HCT116 (cell line): ENCODE measurements around the gene PIP4K2A. TPM values are rescaled to one million over a fixed set of nuclear protein-coding genes. Genes with fewer than 3 reads are reported as not detected.

ENCODE experiments used
- ATAC-seq: fragments of 200-7000 bp; cut with Tn5 transposase; 2 replicates; pipeline ENCODE4 v1.9.1; 2020; ENCODE audit warnings: mild to moderate bottlenecking, moderate library complexity
- BruUV-seq: library from RNA; stranded (reverse); fragments of 400-500 nt; replicated peaks from 2 replicates; lab custom pipeline; 2021; lab: Mats Ljungman, UMichigan
- CTCF ChIA-PET: fragments of 300-600 bp; sonication (Branson Sonifier 250); formaldehyde crosslinking; loops from one replicate; lab custom pipeline; 2021; ENCODE audit warnings: antibody characterized with exemption; lab: Charles Lee
- POLR2A ChIA-PET: fragments of 300-600, 350-600 bp; sonication (Branson Sonifier 250); formaldehyde crosslinking; loops from one replicate; lab custom pipeline; 2021; ENCODE audit warnings: antibody characterized with exemption; lab: Charles Lee
- RAD21 ChIA-PET, 2 experiments: fragments of 300-600 bp; sonication (Branson Sonifier 250); formaldehyde crosslinking; loops; one replicate each; lab custom pipeline; 2023; ENCODE audit warnings: low total read pairs in 2 of 2; ENCODE audit not compliant: uncharacterized antibody in 2 of 2, unreplicated experiment in 2 of 2, low non-redundant PET in 1 of 2; lab: Charles Lee
- DNase-seq: peaks from one replicate; pipeline ENCODE4 v3.0.0-alpha.2; 2010; ENCODE audit warnings: low read depth, low spot score
- H2AFZ ChIP-seq: fragments of 200-600 bp; shearing (Covaris generic), sonication (generic); 2 replicates; pipeline ENCODE4 v1.6.1; 2017; ENCODE audit warnings: low read depth, mixed run types, mixed read lengths, antibody characterized with exemption, low read length; ENCODE audit not compliant: poor library complexity, severe bottlenecking
- H3K27ac ChIP-seq: 2 replicates; pipeline ENCODE4 v1.5.1; 2012; ENCODE audit warnings: low read depth, low read length
- H3K27me3 ChIP-seq: fragments of 200-600 bp; sonication (generic); 2 replicates; pipeline ENCODE4 v1.6.1; 2016; ENCODE audit warnings: mixed run types, low read length, mixed read lengths; ENCODE audit not compliant: insufficient read depth
- H3K36me3 ChIP-seq, 2 experiments: fragments of 200-500 bp in 1 of 2; fragments of 200-600 bp in 1 of 2; sonication (Bioruptor generic) in 1 of 2; sonication (generic) in 1 of 2; 2 replicates each; pipeline versions ENCODE4 v1.5.1 to v1.6.1; 2014 to 2016; ENCODE audit warnings: low read length in 2 of 2, inconsistent platforms in 1 of 2, mixed read lengths in 1 of 2, mixed run types in 1 of 2; ENCODE audit not compliant: insufficient read depth in 2 of 2, control insufficient read depth in 1 of 2
- H3K4me1 ChIP-seq, 2 experiments: fragments of 200-600 bp in 1 of 2; sonication (generic) in 1 of 2; 2 replicates each; pipeline versions ENCODE4 v1.5.1 to v1.6.1; 2012 to 2017; ENCODE audit warnings: low read length in 2 of 2, inconsistent platforms in 1 of 2, mild to moderate bottlenecking in 1 of 2, mixed read lengths in 1 of 2, mixed run types in 1 of 2, moderate library complexity in 1 of 2; ENCODE audit not compliant: insufficient read depth in 2 of 2, control insufficient read depth in 1 of 2
- H3K4me2 ChIP-seq: fragments of 200-600 bp; sonication (generic); 2 replicates; pipeline ENCODE4 v1.6.1; 2017; ENCODE audit warnings: mixed run types, low read length, mixed read lengths
- H3K4me3 ChIP-seq, 2 experiments: fragments of 200-600 bp in 1 of 2; sonication (generic) in 1 of 2; replicated peaks in 1 of 2; 2 replicates each; pipeline ENCODE4 v1.5.1; 2011 to 2016; ENCODE audit warnings: low read length in 2 of 2, control low read depth in 1 of 2, low read depth in 1 of 2, mild to moderate bottlenecking in 1 of 2, mixed read lengths in 1 of 2, mixed run types in 1 of 2
- H3K79me2 ChIP-seq: fragments of 200-600 bp; sonication (generic); 2 replicates; pipeline ENCODE4 v1.6.1; 2017; ENCODE audit warnings: mild to moderate bottlenecking, mixed run types, low read length, moderate library complexity, mixed read lengths; ENCODE audit not compliant: insufficient read depth
- H3K9ac ChIP-seq: fragments of 200-600 bp; sonication (generic); 2 replicates; pipeline ENCODE4 v1.6.1; 2016; ENCODE audit warnings: low read length, mixed read lengths
- H3K9me2 ChIP-seq: fragments of 200-600 bp; sonication (generic), shearing (Covaris generic); 2 replicates; pipeline ENCODE4 v1.6.1; 2017; ENCODE audit warnings: mixed run types, mild to moderate bottlenecking, moderate library complexity; ENCODE audit not compliant: insufficient read depth
- H3K9me3 ChIP-seq, 2 experiments: fragments of 200-500 bp in 1 of 2; fragments of 200-600 bp in 1 of 2; sonication (Bioruptor generic) in 1 of 2; sonication (generic) in 1 of 2; 2 replicates each; pipeline ENCODE4 v1.6.1; 2014 to 2017; ENCODE audit warnings: low read length in 2 of 2, mixed read lengths in 2 of 2, inconsistent platforms in 1 of 2, low read depth in 1 of 2, mild to moderate bottlenecking in 1 of 2, mixed run types in 1 of 2, moderate library complexity in 1 of 2; ENCODE audit not compliant: control insufficient read depth in 1 of 2, insufficient read depth in 1 of 2
- H4K20me1 ChIP-seq: fragments of 200-600 bp; sonication (generic), shearing (Covaris generic); 2 replicates; pipeline ENCODE4 v1.6.1; 2017; ENCODE audit warnings: mixed run types, mild to moderate bottlenecking, moderate library complexity; ENCODE audit not compliant: insufficient read depth
- EZH2 ChIP-seq: fragments of 200-600 bp; sonication (generic); IDR thresholded peaks from 2 replicates; pipeline ENCODE4 v1.6.1; 2017; ENCODE audit warnings: antibody characterized with exemption, mixed run types
- FOSL1 ChIP-seq: IDR thresholded peaks from 2 replicates; pipeline ENCODE4 v1.6.1; 2012; ENCODE audit warnings: low read depth
- JUND ChIP-seq: IDR thresholded peaks from 2 replicates; pipeline ENCODE4 v1.6.1; 2012
- REST ChIP-seq: IDR thresholded peaks from 2 replicates; pipeline ENCODE4 v1.6.1; 2012; ENCODE audit warnings: low read depth
- SRF ChIP-seq: IDR thresholded peaks from 2 replicates; pipeline ENCODE4 v1.6.1; 2012; ENCODE audit warnings: low read depth
- TCF7L2 ChIP-seq: IDR thresholded peaks from 2 replicates; pipeline ENCODE4 v1.7.0; 2011; ENCODE audit warnings: borderline replicate concordance, inconsistent platforms; ENCODE audit not compliant: insufficient read depth, insufficient read length; ENCODE audit errors: extremely low read depth
- intact Hi-C: fragments of 100-400 bp; cut with micrococcal nuclease; formaldehyde crosslinking; loops from 2 replicates; pipeline ENCODE4 v1.10.0; 2022
- total RNA-seq: library from RNA; stranded (reverse); gene quantifications from one replicate; pipeline ENCODE4 v1.2.1, GENCODE V29; 2021; ENCODE audit not compliant: unreplicated experiment
- TF ChIP-seq, protein P1 (sequence below): IDR thresholded peaks from 2 replicates; pipeline ENCODE4 v1.6.1; 2011; ENCODE audit warnings: mild to moderate bottlenecking, low read length, moderate library complexity; ENCODE audit not compliant: insufficient replicate concordance; ENCODE audit errors: extremely low read depth
- TF ChIP-seq, protein P2 (sequence below): IDR thresholded peaks from 2 replicates; pipeline ENCODE4 v1.6.1; 2012

Gene PIP4K2A
- total RNA-seq, 1 experiment from 2014 or later = 41.9 TPM

DNA sequence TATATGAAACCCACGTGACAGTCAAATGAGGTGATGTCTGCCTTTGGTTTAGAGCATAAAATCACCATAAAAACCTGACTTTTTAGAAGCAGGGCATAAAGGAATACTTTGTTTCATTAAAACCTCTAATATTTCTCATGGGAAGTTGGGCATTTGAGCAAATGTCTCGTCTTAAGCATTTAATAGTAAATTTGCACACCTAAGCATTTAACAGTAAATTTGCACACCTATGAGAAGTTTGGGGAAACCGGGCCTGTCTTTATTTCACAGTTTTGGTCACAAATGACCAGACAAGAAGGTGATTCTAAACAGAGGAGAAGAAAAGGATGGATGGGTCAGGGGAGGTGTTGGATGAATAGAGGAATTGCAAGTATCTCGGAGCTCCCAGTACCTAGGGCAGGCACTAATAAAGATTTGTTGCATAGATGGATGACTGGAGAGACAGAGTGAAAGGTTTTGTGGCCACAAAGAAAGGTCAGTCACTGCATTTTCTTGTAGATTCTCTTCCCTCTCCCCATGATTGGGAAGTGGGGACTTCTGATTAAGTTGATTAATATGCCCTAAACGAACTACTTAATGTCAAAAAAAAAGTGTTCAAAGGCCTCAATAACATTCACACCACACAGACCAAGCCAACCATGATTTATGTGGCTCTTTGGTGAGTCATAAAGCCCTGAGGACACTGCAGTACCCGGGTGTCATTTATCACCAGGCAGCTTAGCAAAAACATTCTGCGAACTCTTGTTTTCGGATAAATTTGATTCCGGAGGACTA, 210.9 kb downstream of the PIP4K2A start:
- H3K9ac ChIP-seq = no peak overlapping the region
- H3K36me3 ChIP-seq = no peaks in the 10 kb centered on the region
- peak; percentile 59; the same call in 1 of the 2 replicates for ATAC-seq
- H3K9me3 ChIP-seq = no peaks in the 10 kb centered on the region
- H3K27ac ChIP-seq = no peak overlapping the region
- no peaks in the 10 kb centered on the region for H3K79me2 ChIP-seq
- ChIA-PET RAD21 (no interaction called here), CTCF (no interaction called here)
- no peaks in the 10 kb centered on the region for H3K27me3 ChIP-seq
- DNase-seq = no peak
- H3K4me1 ChIP-seq = peaks cover 4 to 6% of the 10 kb centered on the region in 2 experiments; a peak in 3 of 4 replicates
- no peaks in the 10 kb centered on the region for H3K9me2 ChIP-seq
- intact Hi-C loops = no loop called here
- no TSS peak for BruUV-seq
- TF ChIP-seq REST (no peak), JUND (0 out of 2 replicates have a peak, but pooled peaks have one; percentile 27), TCF7L2 (peak; percentile 20), FOSL1 (peak; percentile 31)
- TF ChIP-seq, all 23 proteins: peak for 3
- POLR2A ChIA-PET = no interaction called here
- Histone ChIP-seq H4K20me1 (no peaks in the 10 kb centered on the region), H2AFZ (no peak overlapping the region), H3K4me3 (no peak overlapping the region), H3K4me2 (no peak overlapping the region)

DNA sequence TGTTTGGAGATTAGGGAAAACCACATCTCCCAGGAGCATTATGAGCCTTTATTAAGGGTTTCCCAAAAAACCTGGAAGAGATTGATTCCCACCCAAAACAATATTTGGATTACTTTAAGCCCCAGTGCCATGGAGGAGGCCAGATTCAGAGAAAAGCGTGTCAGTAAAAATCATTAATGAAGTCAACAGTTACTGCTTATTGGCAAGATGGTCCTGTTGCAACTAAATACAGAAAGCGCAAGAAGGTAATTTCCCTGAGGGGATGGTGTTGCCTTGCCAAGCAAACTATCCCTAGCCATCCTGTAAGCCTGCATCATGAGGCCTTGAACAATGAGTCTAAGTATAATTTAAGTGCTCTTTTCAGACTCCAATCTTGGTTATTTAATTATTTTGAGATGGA, 212.5 kb downstream of the PIP4K2A start:
- no peaks in the 10 kb centered on the region for H3K36me3 ChIP-seq
- ChIA-PET POLR2A (no interaction called here), RAD21 (no interaction called here), CTCF (no interaction called here)
- H3K4me2 ChIP-seq = no peak overlapping the region
- no peak overlapping the region for H2AFZ ChIP-seq
- H3K9me3 ChIP-seq = no peaks in the 10 kb centered on the region
- H3K79me2 ChIP-seq = no peaks in the 10 kb centered on the region
- H3K27ac ChIP-seq = no peak overlapping the region
- BruUV-seq = no TSS peak
- DNase-seq (no peak), ATAC-seq (no peak)
- no peak overlapping the region for H3K4me3 ChIP-seq
- H3K4me1 ChIP-seq = peaks cover 4 to 6% of the 10 kb centered on the region in 2 experiments; a peak in 3 of 4 replicates
- H3K27me3 ChIP-seq = no peaks in the 10 kb centered on the region
- no peak overlapping the region for H3K9ac ChIP-seq
- no peaks in the 10 kb centered on the region for H3K9me2 ChIP-seq
- no peaks in the 10 kb centered on the region for H4K20me1 ChIP-seq
- intact Hi-C loops = no loop called here
- TF ChIP-seq, protein P1, sequence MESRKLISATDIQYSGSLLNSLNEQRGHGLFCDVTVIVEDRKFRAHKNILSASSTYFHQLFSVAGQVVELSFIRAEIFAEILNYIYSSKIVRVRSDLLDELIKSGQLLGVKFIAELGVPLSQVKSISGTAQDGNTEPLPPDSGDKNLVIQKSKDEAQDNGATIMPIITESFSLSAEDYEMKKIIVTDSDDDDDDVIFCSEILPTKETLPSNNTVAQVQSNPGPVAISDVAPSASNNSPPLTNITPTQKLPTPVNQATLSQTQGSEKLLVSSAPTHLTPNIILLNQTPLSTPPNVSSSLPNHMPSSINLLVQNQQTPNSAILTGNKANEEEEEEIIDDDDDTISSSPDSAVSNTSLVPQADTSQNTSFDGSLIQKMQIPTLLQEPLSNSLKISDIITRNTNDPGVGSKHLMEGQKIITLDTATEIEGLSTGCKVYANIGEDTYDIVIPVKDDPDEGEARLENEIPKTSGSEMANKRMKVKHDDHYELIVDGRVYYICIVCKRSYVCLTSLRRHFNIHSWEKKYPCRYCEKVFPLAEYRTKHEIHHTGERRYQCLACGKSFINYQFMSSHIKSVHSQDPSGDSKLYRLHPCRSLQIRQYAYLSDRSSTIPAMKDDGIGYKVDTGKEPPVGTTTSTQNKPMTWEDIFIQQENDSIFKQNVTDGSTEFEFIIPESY = no peak
- TF ChIP-seq SRF = no peak
- no peak for TF ChIP-seq REST
- no peak for TF ChIP-seq EZH2
- TF ChIP-seq, protein P2, sequence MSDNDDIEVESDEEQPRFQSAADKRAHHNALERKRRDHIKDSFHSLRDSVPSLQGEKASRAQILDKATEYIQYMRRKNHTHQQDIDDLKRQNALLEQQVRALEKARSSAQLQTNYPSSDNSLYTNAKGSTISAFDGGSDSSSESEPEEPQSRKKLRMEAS = no peak
